ENCODE measurements around the gene CACHD1.

- TF ChIP-seq EZH2phosphoT487 (IDR thresholded peaks at IDR 0.05; ENCODE audit: low read depth) (no peak), CTCF (IDR thresholded peaks at IDR 0.05; ENCODE audit: low read depth, low read length) (no peak)
Observed at GRCh38 chr1:64490213-64490818, 20.4 kb downstream of the CACHD1 start.
